H1 (cell line): ENCODE measurements around the gene RBM34. TPM values are rescaled to one million over a fixed set of nuclear protein-coding genes. Genes with fewer than 3 reads are reported as not detected.

Experiments
- SIN3A ChIP-seq, 2 experiments: IDR thresholded peaks in 1 of 2; conservative IDR thresholded peaks in 1 of 2; 2 replicates each; pipeline ENCODE4 v1.6.1; 2011 to 2012; ENCODE audit warnings: low read length in 2 of 2, improper control_type of control experiment in 1 of 2, low read depth in 1 of 2, mild to moderate bottlenecking in 1 of 2
- polyA plus RNA-seq, 7 experiments: library from polyadenylated mRNA; depleted of rRNA in 3 of 7; stranded (reverse) in 5 of 7; unstranded in 2 of 7; fragments of >200 nt in 5 of 7; fragments of 200-250 nt in 2 of 7; gene quantifications; 1 replicate in 5 of 7; 2 replicates in 1 of 7; 4 replicates in 1 of 7; pipeline versions ENCODE4 v1.2.1 to v1.2.3, GENCODE V29; 2011 to 2013; ENCODE audit warnings: missing spikeins in 2 of 7, mixed read lengths in 2 of 7
- total RNA-seq: library from RNA; stranded (reverse); fragmentation: NEBNext Ultra II Directional; extraction: Animal tissue kit (Norgen Biotek cat#: 25700); gene quantifications from 2 replicates; pipeline ENCODE4 v1.2.1, GENCODE V29; 2021

The RBM34 gene
- total and polyA plus RNA-seq, 2 of the 8 experiments (the other 6 are each of a cell fraction or from before 2014, with no cell fraction given) = 18.8 to 108 TPM

GRCh38 chr1:235180916-235181460 lies 19.9 kb upstream of the RBM34 start (continued):
- no peak for TF ChIP-seq SIN3A (conservative IDR thresholded peaks at IDR 0.05 in 1 of 2, IDR thresholded peaks at IDR 0.05 in 1 of 2; ENCODE audit: low read depth in 1 of 2, low read length in 2 of 2)
